ENCODE measurements around the gene PHF20.
A peak's percentile ranks its signal among the peaks of the same experiment; 100 is the strongest.
"Not testable (repeated sequence)": the region's sequence is repeated elsewhere in the genome, so short reads cannot be mapped to it uniquely, and the experiment has no call there.

PHF20 gene

DNA sequence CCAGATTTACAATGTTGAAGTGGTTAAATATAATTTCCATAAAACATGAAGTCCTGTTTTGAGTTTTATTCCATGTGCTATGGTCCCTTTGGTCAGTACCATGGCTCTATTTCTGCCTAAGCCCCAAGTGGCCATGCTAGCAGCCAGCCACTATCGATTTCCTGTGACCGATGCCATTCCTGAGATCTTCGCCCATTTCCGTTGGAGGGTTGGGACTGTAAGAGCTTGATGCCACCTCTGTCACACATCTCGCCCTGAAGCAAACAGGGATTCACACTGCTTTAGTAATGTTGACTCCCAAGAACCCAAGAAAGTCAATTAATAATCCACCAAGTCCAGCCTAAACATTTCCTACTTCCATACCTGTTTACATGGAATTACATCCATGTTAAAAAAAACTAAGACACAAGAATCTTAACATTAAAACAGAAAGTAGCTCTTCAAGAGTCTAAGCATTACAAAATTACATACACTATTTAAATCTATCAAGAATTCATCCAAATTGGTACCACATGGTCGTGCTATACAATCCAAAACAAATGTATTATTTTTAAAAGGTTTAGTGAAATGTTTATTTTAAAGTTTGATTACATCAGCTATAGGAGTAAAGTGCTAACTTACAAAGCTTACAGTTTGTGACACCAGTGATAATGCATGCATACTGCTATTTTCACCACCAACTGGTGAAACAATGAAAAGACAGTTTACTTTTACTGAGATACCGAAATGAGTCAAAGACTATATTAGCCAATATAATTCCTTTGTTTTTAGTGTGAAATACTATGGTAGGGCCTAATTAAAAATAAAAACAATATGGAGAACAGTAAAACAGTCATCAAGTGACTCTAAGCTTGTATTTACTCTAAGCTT lies 32.3 kb upstream of the PHF20 start:
- DNase-seq (ENCODE audit: low read depth, low spot score) = no peak

- peak; percentile 100 for DNase-seq (ENCODE audit: low read depth, low spot score)
Measured at GRCh38 chr20:35741892-35742740, 29.7 kb upstream of the PHF20 start, which contains the start of gene RBM39. Gene RBM39 (minus strand): TSS chr20:35742260. CDS start chr20:35740874, 1,386 bp downstream.

GRCh38 chr20:35742741-35743523 lies 28.9 kb upstream of the PHF20 start:
- no peak for DNase-seq (ENCODE audit: low read depth, low spot score)

GRCh38 chr20:35743693-35744491 lies 27.9 kb upstream of the PHF20 start:
- DNase-seq (ENCODE audit: low read depth, low spot score) = no peak

- not testable (repeated sequence) for DNase-seq (ENCODE audit: low read depth, low spot score)
Measured at GRCh38 chr20:35744492-35744841, 27.3 kb upstream of the PHF20 start.

DNA sequence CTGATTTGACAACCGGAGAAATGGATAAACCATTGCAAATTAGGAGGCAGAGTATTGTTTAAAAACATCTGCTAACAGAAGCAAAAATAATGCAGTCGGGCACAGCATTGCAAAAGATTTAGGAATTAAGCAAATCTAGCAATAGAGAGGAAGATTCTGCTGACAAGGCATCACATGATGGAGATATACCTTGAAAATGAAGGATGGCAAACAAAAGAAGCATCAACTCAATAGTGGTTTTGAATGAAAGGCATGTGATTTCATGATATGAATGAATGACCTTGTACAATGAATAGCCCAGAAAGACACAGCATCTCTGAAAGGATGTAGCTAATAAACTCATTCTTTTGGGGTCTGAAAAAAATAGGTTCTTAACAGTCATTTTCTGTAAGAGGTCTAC lies 21.2 kb upstream of the PHF20 start:
- no peak for DNase-seq (ENCODE audit: low read depth, low spot score)

- DNase-seq (ENCODE audit: low read depth, low spot score) = no peak
Measured at GRCh38 chr20:35756404-35756803, 15.4 kb upstream of the PHF20 start.

DNA sequence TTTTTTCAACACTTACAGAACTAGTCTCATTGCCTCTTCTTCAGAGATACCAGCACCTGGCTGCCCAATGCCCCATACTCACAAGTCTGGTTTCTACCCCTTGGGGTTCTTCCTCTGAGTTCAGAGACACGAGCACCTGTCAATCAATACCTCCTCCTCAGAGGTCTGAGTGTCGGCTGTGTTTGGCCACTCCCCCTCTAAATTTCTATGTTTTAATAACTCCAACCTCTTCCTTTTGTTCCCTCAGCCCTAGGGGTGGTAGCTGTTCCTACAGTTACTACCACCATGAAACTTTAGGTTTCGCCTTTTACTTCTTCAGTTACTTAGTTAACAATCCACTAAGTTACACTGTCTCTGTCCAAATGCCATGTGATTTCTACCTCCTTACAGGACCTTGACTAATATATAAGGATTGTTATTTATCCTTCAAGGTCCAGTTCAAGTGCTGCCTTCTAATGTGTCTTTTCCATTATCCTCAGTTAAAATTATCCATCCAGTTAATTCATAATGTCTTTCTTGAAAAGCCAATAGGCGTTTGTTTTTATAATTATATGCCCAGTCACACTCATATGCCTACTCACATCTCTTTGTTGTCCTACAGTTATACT lies 14.6 kb upstream of the PHF20 start:
- DNase-seq (ENCODE audit: low read depth, low spot score) = no peak

- not testable (repeated sequence) for DNase-seq (ENCODE audit: low read depth, low spot score)
Measured at GRCh38 chr20:35761548-35761947, 10.3 kb upstream of the PHF20 start.

GRCh38 chr20:35762461-35762860 lies 9.4 kb upstream of the PHF20 start:
- DNase-seq (ENCODE audit: low read depth, low spot score) = no peak

GRCh38 chr20:35764936-35765335 lies 6.9 kb upstream of the PHF20 start:
- DNase-seq (ENCODE audit: low read depth, low spot score) = not testable (repeated sequence)

GRCh38 chr20:35766843-35767242 lies 5.0 kb upstream of the PHF20 start:
- no peak for DNase-seq (ENCODE audit: low read depth, low spot score)

- DNase-seq (ENCODE audit: low read depth, low spot score) = peak; percentile 40
Measured at GRCh38 chr20:35767683-35768481, 3.9 kb upstream of the PHF20 start.

DNA sequence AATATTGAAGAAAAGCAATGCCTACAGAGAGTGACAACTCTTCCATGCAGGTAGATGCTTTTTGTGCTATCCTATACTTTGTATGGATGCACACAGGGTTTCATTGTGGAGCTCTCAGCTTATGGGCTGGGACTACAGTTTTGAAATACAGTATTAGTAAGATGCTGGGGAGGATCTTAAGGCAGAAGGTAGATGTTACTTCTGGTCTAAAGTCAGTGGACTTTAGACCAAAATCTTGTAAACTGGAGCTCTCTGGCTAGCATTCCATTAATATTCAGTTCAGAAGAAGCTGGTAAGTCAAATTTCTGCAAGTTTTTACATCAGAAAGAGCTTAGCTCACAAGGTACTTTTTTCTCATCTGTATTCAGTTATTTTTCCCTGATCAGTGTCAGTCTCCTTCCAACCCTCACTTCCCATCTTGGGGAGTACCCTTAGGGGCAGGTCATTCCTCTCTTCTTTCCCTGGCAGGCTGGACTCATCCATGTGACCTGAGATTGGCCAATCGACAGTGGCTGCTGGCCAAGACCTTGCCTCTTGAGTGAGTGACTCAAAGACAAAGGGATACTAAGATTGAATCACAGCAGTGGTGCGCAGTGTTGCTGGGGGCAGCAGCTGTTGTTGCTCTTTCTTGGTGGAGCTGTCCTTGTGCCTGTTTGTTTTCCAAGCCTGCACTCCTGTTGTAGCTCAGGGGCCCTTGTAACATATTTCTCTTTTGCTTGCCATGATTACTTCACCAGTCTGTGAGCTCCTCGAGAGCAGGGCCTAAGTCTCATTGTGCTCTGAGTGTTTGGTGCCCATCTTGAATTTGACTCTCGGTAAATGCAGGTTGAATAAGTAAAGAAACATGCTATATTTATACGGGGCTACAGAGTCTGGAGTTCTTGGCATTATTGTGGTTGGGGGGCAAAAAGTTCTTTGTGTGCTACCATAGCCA lies 2.8 kb upstream of the PHF20 start:
- peak; percentile 93 for DNase-seq (ENCODE audit: low read depth, low spot score)

GRCh38 chr20:35771367-35771688 lies 487 bp upstream of the PHF20 start:
- DNase-seq (ENCODE audit: low read depth, low spot score) = no peak

DNA sequence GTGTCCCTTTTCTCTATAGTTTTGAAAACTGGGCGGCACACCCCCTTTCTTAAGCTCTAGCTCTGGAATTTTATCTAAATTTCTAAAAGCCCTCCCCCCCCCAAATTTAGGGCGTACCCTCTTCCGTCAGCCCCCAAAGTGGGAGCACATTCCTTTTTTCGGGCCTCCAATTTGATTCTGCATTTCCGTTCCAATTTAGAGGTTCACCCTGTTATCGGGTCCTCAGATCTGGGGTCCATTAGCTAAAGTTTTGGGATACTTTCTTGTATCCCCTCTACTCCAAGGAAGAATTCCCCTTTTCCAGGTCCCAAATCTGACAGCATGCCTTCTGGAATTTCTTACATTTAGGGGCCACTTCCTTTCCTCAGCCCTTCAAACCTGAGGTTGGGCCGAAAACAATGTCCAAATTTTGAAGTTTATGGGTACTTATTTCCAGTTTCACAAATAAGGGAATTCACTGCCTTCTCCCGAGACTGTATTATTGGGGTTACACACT lies 796 bp downstream of the PHF20 start:
- DNase-seq (ENCODE audit: low read depth, low spot score) = no peak

GRCh38 chr20:35773154-35773751 lies 1.4 kb downstream of the PHF20 start:
- DNase-seq (ENCODE audit: low read depth, low spot score) = no peak

- DNase-seq (ENCODE audit: low read depth, low spot score) = no peak
Measured at GRCh38 chr20:35774391-35774790, 2.6 kb downstream of the PHF20 start.
